Ovary (tissue), 9 donors: ENCODE results near the gene CLCNKB. TPM values are rescaled to one million over a fixed set of nuclear protein-coding genes. Genes with fewer than 3 reads are reported as not detected.
"Not testable (repeated sequence)": the region's sequence is repeated elsewhere in the genome, so short reads cannot be mapped to it uniquely, and the experiment has no call there.

ENCODE experiments used
- DNase-seq, 5 donors: peaks; one replicate each; pipeline ENCODE4 v3.0.0-alpha.2; 2019 to 2020
- H3K27ac ChIP-seq, 2 donors: fragments of 200-600 bp; one replicate each; pipeline versions ENCODE4 v1.5.1 to v1.8.0; 2019 to 2022
- H3K27me3 ChIP-seq: fragments of 200-600 bp; one replicate; pipeline ENCODE4 v1.8.0; 2022
- H3K36me3 ChIP-seq: fragments of 200-600 bp; sonication (generic); one replicate; pipeline ENCODE4 v1.5.1; 2019
- H3K4me1 ChIP-seq: one replicate; pipeline ENCODE4 v1.8.1; 2013; ENCODE audit warnings: mild to moderate bottlenecking, moderate library complexity; ENCODE audit not compliant: insufficient read depth
- H3K4me3 ChIP-seq: fragments of 200-600 bp; sonication (generic); one replicate; pipeline ENCODE4 v1.5.1; 2017
- H3K9me3 ChIP-seq, 2 donors: fragments of 200-600 bp in 1 of 2; sonication (generic) in 1 of 2; one replicate each; pipeline versions ENCODE4 v1.5.1 to v1.8.1; 2013 to 2019; ENCODE audit warnings: mild to moderate bottlenecking in 1 of 2, moderate library complexity in 1 of 2
- EP300 ChIP-seq: sonication (generic); formaldehyde crosslinking; IDR thresholded peaks from one replicate; pipeline ENCODE4 v1.6.1; 2017; ENCODE audit warnings: antibody characterized with exemption
- POLR2A ChIP-seq: fragments of 450-650 bp; IDR thresholded peaks from one replicate; pipeline ENCODE4 v1.6.1; 2017; ENCODE audit warnings: antibody characterized with exemption, mild to moderate bottlenecking, moderate library complexity
- WGBS, 3 donors: extraction: QIAGEN DNeasy Blood & Tissue Kit in 1 of 3; methylation state at CpG; one replicate each; pipeline versions ENCODE4 v1.1.5 to v1.1.7; 2013 to 2017; 5-methylcytosine and 5-hydroxymethylcytosine counted together
- intact Hi-C, 4 donors: fragments of 100-400 bp; cut with DNase I; formaldehyde crosslinking; loops; one replicate each; pipeline versions ENCODE4 v1.11.0 to v1.15.1; 2022 to 2023
- polyA plus RNA-seq, 2 donors: library from polyadenylated mRNA; stranded (reverse); fragments of 200-250 nt in 1 of 2; fragments of 350-450 nt in 1 of 2; fragmentation: Illumina TruSeq in 1 of 2; extraction: RNeasy Lipid Tissue Mini Kit (QIAGEN cat#74804) in 1 of 2; gene quantifications; one replicate each; pipeline ENCODE4 v1.2.3, GENCODE V29; 2013 to 2014
- total RNA-seq, 7 donors: library from RNA; depleted of rRNA in 2 of 7; stranded (reverse); fragments of >200 nt in 2 of 7; fragmentation: NEBNext Ultra II Directional in 3 of 7; extraction: Animal tissue kit (Norgen Biotek cat#: 25700) in 3 of 7; gene quantifications; one replicate each; pipeline versions ENCODE4 v1.1.0 to v1.2.4, GENCODE V29; 2016 to 2023
- TF ChIP-seq, protein P1 (sequence below), 3 donors: fragments of 450-650 bp in 2 of 3; fragments of 200-600 bp in 1 of 3; IDR thresholded peaks; one replicate each; pipeline versions ENCODE4 v1.5.1 to v1.8.0; 2016 to 2022; ENCODE audit warnings: antibody characterized with exemption in 3 of 3, mild to moderate bottlenecking in 1 of 3
- donor health status: DM: no; HTN: no; CAD: no; lungs with moderate emphysema.
- donor health status: DM: no; HTN: no; CAD: no.
- donor health status: Bipolar disorder and iron deficiency.
- donor health status: DM: yes; HTN: yes; CAD: no.
- donor health status: DM: no; HTN: no; CAD: no.
- donor health status: DM: yes; HTN: yes; CAD: no.

CLCNKB gene
- total and polyA plus RNA-seq, 9 donors: 0.18 to 8.2 (median 1.3) TPM; not detected in 1

DNA sequence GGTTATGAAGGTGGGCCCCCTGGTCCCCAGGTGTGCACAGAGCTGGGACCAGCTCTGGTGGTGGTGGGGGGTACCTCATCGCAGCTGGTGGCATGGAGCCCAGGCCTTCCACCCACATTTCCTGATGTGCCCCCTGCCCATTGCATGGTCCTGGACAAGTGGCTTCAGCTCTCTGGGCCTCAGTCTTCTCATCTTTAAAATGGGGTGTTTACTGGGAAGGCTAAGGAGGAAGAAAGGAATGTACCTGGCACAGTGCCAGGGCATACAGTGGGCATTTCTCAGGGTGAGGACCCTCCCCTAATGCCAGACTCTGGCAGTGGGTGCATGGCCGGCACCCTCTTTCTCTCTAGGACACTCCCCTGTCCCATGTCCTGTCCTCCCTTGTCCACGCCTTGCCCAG, 7.5 kb downstream of the CLCNKB start:
- TF ChIP-seq EP300 (no peak), POLR2A (no peak)
- TF ChIP-seq, protein P1, sequence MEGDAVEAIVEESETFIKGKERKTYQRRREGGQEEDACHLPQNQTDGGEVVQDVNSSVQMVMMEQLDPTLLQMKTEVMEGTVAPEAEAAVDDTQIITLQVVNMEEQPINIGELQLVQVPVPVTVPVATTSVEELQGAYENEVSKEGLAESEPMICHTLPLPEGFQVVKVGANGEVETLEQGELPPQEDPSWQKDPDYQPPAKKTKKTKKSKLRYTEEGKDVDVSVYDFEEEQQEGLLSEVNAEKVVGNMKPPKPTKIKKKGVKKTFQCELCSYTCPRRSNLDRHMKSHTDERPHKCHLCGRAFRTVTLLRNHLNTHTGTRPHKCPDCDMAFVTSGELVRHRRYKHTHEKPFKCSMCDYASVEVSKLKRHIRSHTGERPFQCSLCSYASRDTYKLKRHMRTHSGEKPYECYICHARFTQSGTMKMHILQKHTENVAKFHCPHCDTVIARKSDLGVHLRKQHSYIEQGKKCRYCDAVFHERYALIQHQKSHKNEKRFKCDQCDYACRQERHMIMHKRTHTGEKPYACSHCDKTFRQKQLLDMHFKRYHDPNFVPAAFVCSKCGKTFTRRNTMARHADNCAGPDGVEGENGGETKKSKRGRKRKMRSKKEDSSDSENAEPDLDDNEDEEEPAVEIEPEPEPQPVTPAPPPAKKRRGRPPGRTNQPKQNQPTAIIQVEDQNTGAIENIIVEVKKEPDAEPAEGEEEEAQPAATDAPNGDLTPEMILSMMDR (IDR thresholded peaks at IDR 0.05): no peak
- no peaks in the 10 kb centered on the region for H3K36me3 ChIP-seq
- no peak for DNase-seq
- H3K4me3 ChIP-seq: no peak overlapping the region
- H3K27ac ChIP-seq: no peak overlapping the region
- intact Hi-C loops: loop anchor here in 2 of 4 donors (5.0 kb wide), 2 partner anchors 39 to 249 kb away; no protein-coding TSS in a partner anchor
- no peaks in the 10 kb centered on the region for H3K9me3 ChIP-seq
- 90 to 94% (median 94%) methylated on average over 3 of the region's 3 CpGs for WGBS, 3 donors
- H3K4me1 ChIP-seq: peaks cover 2% of the 10 kb centered on the region
- no peaks in the 10 kb centered on the region for H3K27me3 ChIP-seq

DNA sequence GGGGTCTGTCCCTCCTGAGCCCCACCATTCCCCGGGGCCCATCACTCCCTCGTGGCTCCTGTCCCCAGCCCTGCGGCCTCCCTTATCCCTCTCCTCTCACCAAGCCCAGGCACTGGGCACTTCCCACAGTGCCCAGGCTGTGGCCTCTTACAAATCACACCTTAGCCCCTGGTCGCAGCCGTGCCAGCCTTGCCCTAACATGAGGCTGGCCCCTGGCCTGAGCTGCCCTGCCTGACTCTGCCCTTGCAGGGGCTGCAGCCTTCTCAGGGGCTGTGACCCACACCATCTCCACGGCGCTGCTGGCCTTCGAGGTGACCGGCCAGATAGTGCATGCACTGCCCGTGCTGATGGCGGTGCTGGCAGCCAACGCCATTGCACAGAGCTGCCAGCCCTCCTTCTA, 8.4 kb downstream of the CLCNKB start:
- H3K36me3 ChIP-seq, H3K4me3 ChIP-seq, H3K4me1 ChIP-seq, H3K27me3 ChIP-seq, H3K9me3 ChIP-seq, H3K27ac ChIP-seq, DNase-seq: not testable (repeated sequence)
- 83 to 93% (median 89%) methylated on average over 12 of the region's 12 CpGs for WGBS, 3 donors
- intact Hi-C loops: loop anchor here in 2 of 4 donors (5.0 kb wide), 2 partner anchors 40 to 250 kb away; no protein-coding TSS in a partner anchor

DNA sequence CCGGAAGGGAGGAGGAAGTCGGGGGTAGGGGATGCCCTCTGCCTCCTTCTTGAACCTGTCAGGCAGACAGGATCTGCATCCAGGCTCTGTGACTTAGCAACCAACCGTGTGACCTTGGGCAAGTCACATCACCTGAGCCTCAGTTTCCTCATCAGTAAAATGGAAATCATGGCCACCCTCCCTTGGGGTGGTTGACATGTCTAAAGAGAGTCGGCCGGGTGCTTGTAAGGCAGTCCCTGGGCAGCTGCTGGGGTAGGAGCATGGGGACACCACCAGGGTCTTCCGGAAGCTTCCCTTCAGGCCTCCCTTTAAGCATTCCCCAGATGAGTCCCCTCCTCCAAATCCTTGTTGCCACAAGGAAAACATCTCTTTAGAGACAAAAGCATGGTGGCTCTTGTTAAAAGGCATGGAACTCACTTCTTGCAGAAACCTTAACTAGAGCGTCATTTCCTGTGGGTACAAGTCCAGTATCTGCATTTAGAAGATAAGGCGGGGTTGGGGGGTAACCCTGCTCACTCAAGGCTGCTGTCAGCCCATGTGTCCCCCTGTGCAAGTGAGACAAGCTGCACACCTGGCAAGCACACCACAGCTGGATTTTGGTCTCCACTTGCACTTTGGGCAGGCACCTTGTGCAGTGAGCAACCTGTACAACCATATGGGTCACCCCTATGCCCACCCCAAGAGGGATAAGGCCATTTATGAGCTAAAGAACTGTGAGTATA, 10.4 kb downstream of the CLCNKB start:
- intact Hi-C loops: loop anchor here in 2 of 4 donors (2.0 to 5.0 kb wide), 3 partner anchors 42 to 252 kb away; no protein-coding TSS in a partner anchor
- Histone ChIP-seq H3K4me1 (no peaks in the 10 kb centered on the region), H3K4me3 (no peak overlapping the region), H3K27me3 (no peaks in the 10 kb centered on the region), H3K27ac (no peak overlapping the region), H3K36me3 (no peaks in the 10 kb centered on the region), H3K9me3 (no peaks in the 10 kb centered on the region)
- 81 to 85% (median 84%) methylated on average over 7 to 8 of the region's 8 CpGs for WGBS, 3 donors
- no peak for DNase-seq
- TF ChIP-seq, protein P1 (IDR thresholded peaks at IDR 0.05): no peak
- no peak for TF ChIP-seq POLR2A
- TF ChIP-seq EP300: no peak

DNA sequence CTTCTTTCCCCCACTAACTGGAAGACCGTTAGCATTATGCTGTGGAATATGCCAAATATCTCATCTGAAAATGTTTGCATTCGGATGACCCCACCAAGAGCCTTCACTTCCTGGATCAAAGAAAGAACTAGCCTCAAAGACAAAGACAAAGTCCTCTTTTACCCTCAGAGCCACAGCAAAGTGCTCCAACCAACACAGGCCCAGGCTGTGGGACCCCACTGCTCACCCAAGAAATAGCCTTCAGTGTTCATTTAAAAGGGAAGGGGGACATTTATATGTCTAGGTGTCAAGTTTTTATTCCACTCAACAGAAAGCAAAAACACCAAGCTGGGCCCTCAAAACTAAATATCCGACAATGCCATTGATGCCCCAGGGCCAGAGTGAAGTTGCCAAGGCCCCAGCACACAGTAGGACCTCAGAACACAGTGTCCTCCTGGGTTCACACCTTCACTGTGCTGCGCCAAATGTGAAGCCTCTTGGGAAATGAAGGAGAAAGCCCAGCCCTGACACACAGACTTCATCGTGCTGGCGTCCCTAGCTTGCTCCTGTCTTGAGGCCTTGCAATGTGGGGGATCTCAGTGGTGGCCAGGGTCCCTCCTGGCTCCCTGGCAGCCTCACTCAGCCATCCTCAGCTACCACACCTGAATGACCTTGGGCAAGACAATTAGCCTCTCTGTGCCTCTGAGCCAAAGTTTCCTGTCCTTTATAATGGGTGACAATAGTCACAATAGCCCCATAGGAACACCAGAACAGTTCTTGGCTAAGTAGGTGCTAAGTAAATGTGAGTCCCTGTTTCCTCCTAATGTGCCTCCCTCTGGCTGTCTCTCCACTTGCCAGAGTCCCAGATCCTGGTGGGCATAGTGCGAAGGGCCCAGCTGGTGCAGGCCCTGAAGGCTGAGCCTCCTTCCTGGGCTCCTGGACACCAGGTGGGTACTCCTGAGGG, 11.3 kb downstream of the CLCNKB start:
- no peak for DNase-seq
- WGBS, 3 donors: 86 to 89% (median 89%) methylated on average over 7 of the region's 7 CpGs
- TF ChIP-seq POLR2A: no peak
- TF ChIP-seq, protein P1 (IDR thresholded peaks at IDR 0.05): no peak
- Histone ChIP-seq H3K4me3 (no peak overlapping the region), H3K36me3 (no peaks in the 10 kb centered on the region), H3K4me1 (no peaks in the 10 kb centered on the region), H3K27ac (no peak overlapping the region), H3K9me3 (no peaks in the 10 kb centered on the region), H3K27me3 (no peaks in the 10 kb centered on the region)
- intact Hi-C loops: loop anchor here in 2 of 4 donors (2.0 to 5.0 kb wide), 3 partner anchors 43 to 253 kb away; no protein-coding TSS in a partner anchor
